ENCODE measurements around the gene MYO7B. TPM values are rescaled to one million over a fixed set of nuclear protein-coding genes. Genes with fewer than 3 reads are reported as not detected.

MYO7B gene
- total and polyA plus RNA-seq, 2 experiments from 2014 or later: 17.6 to 20.1 TPM

GRCh38 chr2:127660291-127660578 is 124.8 kb downstream of the MYO7B start:
- Histone ChIP-seq H3K4me3 (no peak overlapping the region), H3K9me3 (ENCODE audit: low read depth) (no peaks in the 10 kb centered on the region), H4K20me1 (ENCODE audit: insufficient read depth, poor library complexity, severe bottlenecking) (no peaks in the 10 kb centered on the region), H3K27me3 (peaks cover 16% of the 10 kb centered on the region), H2AFZ (no peak overlapping the region), H3K79me2 (no peaks in the 10 kb centered on the region), H3K4me2 (no peak overlapping the region), H3K9me2 (replicated peaks; ENCODE audit: insufficient read depth) (no peaks in the 10 kb centered on the region), H3K4me1 (ENCODE audit: insufficient read depth) (peaks cover 11% of the 10 kb centered on the region), H3K36me3 (replicated peaks; ENCODE audit: insufficient read depth, low read depth) (no peaks in the 10 kb centered on the region), H3K27ac (no peak overlapping the region)
- TF ChIP-seq EZH2 (IDR thresholded peaks at IDR 0.05; ENCODE audit: borderline replicate concordance): no peak
- TF ChIP-seq CTCF (IDR thresholded peaks at IDR 0.05; ENCODE audit: poor library complexity): no peak
- no peak for TF ChIP-seq EZH2phosphoT487 (IDR thresholded peaks at IDR 0.05; ENCODE audit: low read depth, severe bottlenecking, unreplicated experiment)
- no peak for DNase-seq (ENCODE audit: low spot score)
- 94% methylated on average over 10 of the region's 10 CpGs for WGBS (ENCODE audit: low lambda C conversion rate, missing lambda C conversion rate)

GRCh38 chr2:127661072-127661649 is 125.7 kb downstream of the MYO7B start:
- no peak for TF ChIP-seq CTCF (IDR thresholded peaks at IDR 0.05; ENCODE audit: poor library complexity)
- no peak for TF ChIP-seq EZH2 (IDR thresholded peaks at IDR 0.05; ENCODE audit: borderline replicate concordance)
- TF ChIP-seq EZH2phosphoT487 (IDR thresholded peaks at IDR 0.05; ENCODE audit: low read depth, severe bottlenecking, unreplicated experiment): no peak
- no peak for DNase-seq (ENCODE audit: low spot score)
- Histone ChIP-seq H3K9me3 (ENCODE audit: low read depth) (no peaks in the 10 kb centered on the region), H3K79me2 (no peaks in the 10 kb centered on the region), H3K4me2 (no peak overlapping the region), H2AFZ (no peak overlapping the region), H3K9me2 (replicated peaks; ENCODE audit: insufficient read depth) (no peaks in the 10 kb centered on the region), H4K20me1 (ENCODE audit: insufficient read depth, poor library complexity, severe bottlenecking) (no peaks in the 10 kb centered on the region), H3K27me3 (peaks cover 25% of the 10 kb centered on the region), H3K27ac (peak overlapping the region; percentile 16), H3K4me1 (ENCODE audit: insufficient read depth) (peaks cover 11% of the 10 kb centered on the region), H3K4me3 (no peak overlapping the region), H3K36me3 (replicated peaks; ENCODE audit: insufficient read depth, low read depth) (no peaks in the 10 kb centered on the region)
- WGBS (ENCODE audit: low lambda C conversion rate, missing lambda C conversion rate): 84% methylated on average over 14 of the region's 14 CpGs

- H2AFZ ChIP-seq: no peak overlapping the region
- H3K36me3 ChIP-seq (replicated peaks; ENCODE audit: insufficient read depth, low read depth): no peaks in the 10 kb centered on the region
- no peak overlapping the region for H3K4me3 ChIP-seq
- no peak for DNase-seq (ENCODE audit: low spot score)
- no peaks in the 10 kb centered on the region for H3K79me2 ChIP-seq
- no peaks in the 10 kb centered on the region for H3K9me2 ChIP-seq (replicated peaks; ENCODE audit: insufficient read depth)
- H3K9me3 ChIP-seq (ENCODE audit: low read depth): no peaks in the 10 kb centered on the region
- TF ChIP-seq EZH2 (IDR thresholded peaks at IDR 0.05; ENCODE audit: borderline replicate concordance): no peak
- TF ChIP-seq CTCF (IDR thresholded peaks at IDR 0.05; ENCODE audit: poor library complexity): no peak
- no peak for TF ChIP-seq EZH2phosphoT487 (IDR thresholded peaks at IDR 0.05; ENCODE audit: low read depth, severe bottlenecking, unreplicated experiment)
- H3K27me3 ChIP-seq: peaks cover 34% of the 10 kb centered on the region
- H3K27ac ChIP-seq: peak overlapping the region; percentile 16
- H4K20me1 ChIP-seq (ENCODE audit: insufficient read depth, poor library complexity, severe bottlenecking): no peaks in the 10 kb centered on the region
- H3K4me1 ChIP-seq (ENCODE audit: insufficient read depth): peaks cover 11% of the 10 kb centered on the region
- 82% methylated on average over 9 of the region's 9 CpGs for WGBS (ENCODE audit: low lambda C conversion rate, missing lambda C conversion rate)
- no peak overlapping the region for H3K4me2 ChIP-seq
These were observed 126.5 kb downstream of the MYO7B start for GRCh38 chr2:127661949-127662510.

All from hepatocyte (in vitro differentiated cells).